ENCODE data around the gene ALDH1A3. TPM values are rescaled to one million over a fixed set of nuclear protein-coding genes. Genes with fewer than 3 reads are reported as not detected.

ALDH1A3 gene
- total RNA-seq, 1 experiment from 2014 or later = 983 TPM

DNA sequence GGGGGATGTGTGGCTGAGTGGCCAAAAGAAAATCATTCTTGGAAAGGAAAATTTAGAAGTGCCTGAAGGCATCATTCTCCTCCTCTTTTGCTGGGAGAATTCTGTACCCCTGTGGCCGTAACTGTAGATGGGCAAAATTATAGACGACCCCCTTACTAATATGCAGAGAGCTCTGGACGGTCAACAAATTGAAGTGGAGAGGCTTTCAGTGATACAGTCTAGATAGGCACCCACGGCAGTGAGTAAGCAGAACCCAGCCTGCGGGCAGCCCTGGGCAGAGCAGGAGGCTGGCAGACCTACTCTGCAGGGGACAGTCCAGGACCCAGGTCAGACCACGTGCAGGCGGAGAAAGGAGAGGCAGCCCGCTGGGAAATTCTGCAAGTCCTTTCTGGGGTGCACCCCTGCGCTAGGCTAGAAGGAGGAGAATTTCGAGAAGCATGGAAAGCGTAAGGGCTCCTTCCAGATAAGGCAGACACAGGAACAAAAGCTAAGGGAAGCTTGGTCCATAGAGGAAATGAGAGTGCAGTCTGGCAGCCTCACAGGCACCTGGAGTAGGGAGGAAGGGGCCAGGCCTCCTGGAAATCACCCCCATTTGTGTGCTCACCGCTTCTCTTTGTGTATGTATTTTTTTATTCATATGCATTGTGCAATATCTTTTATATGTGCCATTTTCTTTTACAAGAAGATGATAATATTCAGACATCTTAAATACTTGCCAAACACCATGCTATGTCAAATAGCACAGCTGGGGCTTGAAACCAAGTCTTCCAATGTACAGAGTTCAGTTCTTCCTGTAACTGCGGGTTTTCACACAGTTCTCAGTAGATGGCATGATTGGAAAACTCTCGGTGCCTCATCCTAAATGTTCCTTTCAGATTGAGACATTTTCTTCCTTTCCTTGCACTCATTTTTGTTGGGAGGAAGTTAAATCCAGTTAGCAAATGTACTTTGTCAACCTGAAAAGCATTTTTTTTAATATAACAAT is 79.7 kb downstream of the ALDH1A3 start:
- H3K36me3 Mint-ChIP-seq (ENCODE audit: insufficient read depth, unreplicated experiment) = no peaks in the 10 kb centered on the region
- no peak overlapping the region for H3K4me3 Mint-ChIP-seq (ENCODE audit: low read depth, unreplicated experiment)
- no peaks in the 10 kb centered on the region for H3K9me3 Mint-ChIP-seq (ENCODE audit: low read depth, unreplicated experiment)
- TF ChIP-seq, protein P1, sequence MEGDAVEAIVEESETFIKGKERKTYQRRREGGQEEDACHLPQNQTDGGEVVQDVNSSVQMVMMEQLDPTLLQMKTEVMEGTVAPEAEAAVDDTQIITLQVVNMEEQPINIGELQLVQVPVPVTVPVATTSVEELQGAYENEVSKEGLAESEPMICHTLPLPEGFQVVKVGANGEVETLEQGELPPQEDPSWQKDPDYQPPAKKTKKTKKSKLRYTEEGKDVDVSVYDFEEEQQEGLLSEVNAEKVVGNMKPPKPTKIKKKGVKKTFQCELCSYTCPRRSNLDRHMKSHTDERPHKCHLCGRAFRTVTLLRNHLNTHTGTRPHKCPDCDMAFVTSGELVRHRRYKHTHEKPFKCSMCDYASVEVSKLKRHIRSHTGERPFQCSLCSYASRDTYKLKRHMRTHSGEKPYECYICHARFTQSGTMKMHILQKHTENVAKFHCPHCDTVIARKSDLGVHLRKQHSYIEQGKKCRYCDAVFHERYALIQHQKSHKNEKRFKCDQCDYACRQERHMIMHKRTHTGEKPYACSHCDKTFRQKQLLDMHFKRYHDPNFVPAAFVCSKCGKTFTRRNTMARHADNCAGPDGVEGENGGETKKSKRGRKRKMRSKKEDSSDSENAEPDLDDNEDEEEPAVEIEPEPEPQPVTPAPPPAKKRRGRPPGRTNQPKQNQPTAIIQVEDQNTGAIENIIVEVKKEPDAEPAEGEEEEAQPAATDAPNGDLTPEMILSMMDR (IDR thresholded peaks at IDR 0.05; ENCODE audit: unreplicated experiment) = no peak
- no peaks in the 10 kb centered on the region for H3K27me3 Mint-ChIP-seq (ENCODE audit: unreplicated experiment)
- peaks cover 23% of the 10 kb centered on the region for H3K4me1 Mint-ChIP-seq (ENCODE audit: low read depth, unreplicated experiment)
- no peak overlapping the region for H3K27ac Mint-ChIP-seq (ENCODE audit: unreplicated experiment)
- DNase-seq = no peak
- intact Hi-C loops (cut with micrococcal nuclease; ENCODE audit: unreplicated experiment) = no loop called here
- CTCF ChIA-PET = interaction anchor here (1.2 kb wide), 1 partner anchor 49 kb away, joined by 4 read pairs; no protein-coding TSS in a partner anchor
- BruUV-seq (replicated peaks) = no TSS peak

Other genes with a start within 250 kb of the ALDH1A3 start
- gene LRRK1, start 39.5 kb downstream of the ALDH1A3 start, total RNA-seq (2022) = 20.1 and 21.3 TPM in 2 replicates